ENCODE data around the gene SSTR4. TPM values are rescaled to one million over a fixed set of nuclear protein-coding genes. Genes with fewer than 3 reads are reported as not detected.
"Not testable (repeated sequence)": the region's sequence is repeated elsewhere in the genome, so short reads cannot be mapped to it uniquely, and the experiment has no call there.

SSTR4 gene
- polyA plus RNA-seq (ENCODE audit: insufficient read length in 3 of 3) = under 1 TPM in 2 of 3 donors, not detected in 1; 0.11 TPM

- DNase-seq (ENCODE audit: low read depth in 3 of 3, low spot score in 2 of 3) = no peak
Observed at GRCh38 chr20:23034721-23035671, at the start of gene SSTR4. SSTR4 (plus strand) TSS chr20:23035312; CDS start chr20:23035484, 172 bp downstream.

DNA sequence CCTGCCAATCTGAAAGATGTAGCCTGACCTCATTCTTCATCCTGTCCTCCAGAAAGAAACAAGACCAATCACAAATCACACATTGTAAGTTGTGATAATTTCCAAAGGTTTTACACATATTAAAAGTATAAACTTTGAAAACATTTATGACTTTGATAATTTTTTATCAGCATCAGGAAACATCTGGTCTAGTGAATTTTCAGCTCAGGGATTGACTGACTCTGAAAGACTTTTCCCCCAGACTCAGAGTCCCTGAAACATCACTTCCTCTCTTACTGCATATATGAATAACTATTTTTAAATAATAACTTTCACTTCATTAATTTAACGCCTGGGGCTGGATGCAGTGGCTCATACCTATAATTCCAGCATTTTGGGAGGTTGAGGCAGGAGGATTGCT lies 48.5 kb upstream of the SSTR4 start:
- DNase-seq (ENCODE audit: low read depth in 3 of 3, low spot score in 2 of 3) = no peak

- not testable (repeated sequence) for DNase-seq (ENCODE audit: low read depth in 3 of 3, low spot score in 2 of 3)
Observed at GRCh38 chr20:22991424-22991823, 43.7 kb upstream of the SSTR4 start.

- no peak for DNase-seq (ENCODE audit: low read depth in 3 of 3, low spot score in 2 of 3)
Observed at GRCh38 chr20:22993823-22994222, 41.3 kb upstream of the SSTR4 start.

DNA sequence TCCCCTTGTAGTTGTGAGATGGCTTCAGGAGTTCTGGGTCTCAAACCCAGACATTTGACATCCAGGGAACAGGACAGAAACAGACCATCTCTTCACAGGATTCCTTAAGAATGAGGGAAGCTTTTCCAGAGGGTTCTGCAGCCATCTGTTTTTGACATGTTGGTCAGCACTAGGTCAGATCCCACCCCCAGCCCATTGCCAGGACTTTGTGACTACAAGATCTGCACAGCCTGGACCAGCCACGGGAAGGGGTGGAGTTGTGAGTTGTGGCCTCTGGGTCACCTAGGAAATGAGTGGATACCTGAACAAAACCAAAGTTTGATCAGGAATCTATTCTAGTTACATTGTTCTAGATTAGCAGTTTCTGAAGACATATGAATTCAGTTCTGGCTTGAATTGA lies 39.2 kb upstream of the SSTR4 start:
- DNase-seq (ENCODE audit: low read depth in 3 of 3, low spot score in 2 of 3) = no peak

- DNase-seq (ENCODE audit: low read depth in 3 of 3, low spot score in 2 of 3) = no peak
Observed at GRCh38 chr20:22998476-22998875, 36.6 kb upstream of the SSTR4 start.

DNA sequence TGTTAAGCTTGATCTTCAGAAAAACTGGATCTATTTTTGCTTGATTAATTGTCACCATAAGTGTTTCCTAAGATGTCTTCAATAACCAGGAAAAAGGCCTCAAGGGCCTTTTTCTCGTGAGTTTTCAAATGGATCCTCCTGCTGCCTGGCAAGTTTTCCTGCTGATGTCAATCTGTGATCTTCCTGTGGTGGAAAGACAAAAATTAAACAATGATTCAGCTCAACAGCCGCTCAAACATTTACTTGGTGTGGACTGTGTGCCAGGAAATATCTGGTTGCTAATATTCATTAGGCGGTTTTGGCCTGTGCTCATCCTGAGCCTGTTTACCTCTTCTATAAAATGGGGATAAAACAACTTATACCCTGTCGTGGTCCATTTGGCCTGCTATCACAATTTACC lies 35.4 kb upstream of the SSTR4 start:
- no peak for DNase-seq (ENCODE audit: low read depth in 3 of 3, low spot score in 2 of 3)

- DNase-seq (ENCODE audit: low read depth in 3 of 3, low spot score in 2 of 3) = no peak
Observed at GRCh38 chr20:23000232-23000947, 34.7 kb upstream of the SSTR4 start.

DNA sequence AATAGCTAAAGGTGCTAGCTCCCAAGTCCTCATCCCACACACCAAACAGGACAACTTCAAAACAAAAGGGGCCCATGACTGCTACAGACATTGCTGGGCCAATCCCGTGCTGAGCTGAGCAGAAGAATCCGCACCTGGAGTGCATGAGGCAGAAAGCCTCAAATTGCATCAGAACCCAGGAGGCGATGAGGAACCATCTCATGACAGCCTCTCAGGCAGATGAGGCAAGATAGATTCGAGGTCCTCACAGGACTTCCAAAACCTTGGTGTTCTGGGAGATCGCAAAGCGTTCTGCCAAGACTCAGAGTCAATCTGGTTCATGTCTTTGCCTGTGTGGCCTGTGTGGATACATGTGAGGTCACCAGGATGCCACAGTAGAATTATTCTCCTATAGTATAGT lies 32.8 kb upstream of the SSTR4 start:
- DNase-seq (ENCODE audit: low read depth in 3 of 3, low spot score in 2 of 3) = no peak

DNA sequence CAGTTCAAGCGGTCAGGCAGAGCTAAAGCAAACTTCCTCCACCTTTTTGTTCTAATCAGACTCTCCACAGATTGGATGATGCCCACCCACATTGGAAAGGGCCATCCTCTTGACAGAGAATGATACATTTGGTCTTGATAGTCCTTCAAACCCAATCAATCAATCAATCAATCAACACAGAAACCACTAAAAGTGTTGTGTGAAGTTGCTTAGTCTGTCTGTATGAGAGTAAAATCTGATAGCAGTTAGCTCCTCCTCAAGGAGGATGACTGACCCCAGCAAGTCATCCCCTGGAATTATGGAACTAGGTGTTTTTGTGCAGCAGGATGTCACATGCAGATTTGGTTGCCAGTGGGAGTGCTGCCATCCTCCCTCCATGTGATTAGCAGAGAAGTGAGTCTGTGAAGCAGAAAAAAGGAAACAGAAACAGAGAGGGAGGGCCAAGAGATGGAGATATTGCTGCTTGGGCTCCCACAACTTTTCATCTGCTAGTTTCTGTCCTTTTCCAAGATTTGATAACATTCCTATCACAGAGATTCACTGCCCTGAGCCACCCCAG lies 32.0 kb upstream of the SSTR4 start:
- no peak for DNase-seq (ENCODE audit: low read depth in 3 of 3, low spot score in 2 of 3)

DNA sequence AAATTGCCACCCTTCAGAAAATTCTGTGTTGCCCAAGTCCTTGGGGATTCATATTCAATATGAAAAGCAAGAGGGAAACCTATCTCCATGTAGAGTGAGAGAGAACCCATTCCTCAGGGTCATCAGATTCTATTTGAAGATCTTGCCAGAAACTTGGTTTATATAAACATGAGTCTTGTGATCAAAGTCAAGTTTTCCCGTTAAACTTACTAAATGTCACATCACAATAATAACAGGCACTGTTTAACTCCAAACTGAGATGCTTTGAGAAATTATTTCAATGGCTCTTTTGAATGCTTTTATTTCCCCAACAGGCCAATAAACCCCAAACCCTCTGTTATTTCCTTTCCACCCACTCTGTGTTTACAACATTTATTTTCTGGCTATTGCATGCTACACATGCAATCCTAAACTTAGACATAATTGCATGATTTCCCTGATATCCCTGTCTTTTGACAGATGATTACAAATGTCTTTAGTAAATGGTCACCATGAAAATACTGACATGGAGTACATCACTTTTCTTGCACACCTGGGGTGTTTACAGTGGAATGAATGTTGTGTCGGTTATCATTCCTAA lies 31.1 kb upstream of the SSTR4 start:
- no peak for DNase-seq (ENCODE audit: low read depth in 3 of 3, low spot score in 2 of 3)

DNA sequence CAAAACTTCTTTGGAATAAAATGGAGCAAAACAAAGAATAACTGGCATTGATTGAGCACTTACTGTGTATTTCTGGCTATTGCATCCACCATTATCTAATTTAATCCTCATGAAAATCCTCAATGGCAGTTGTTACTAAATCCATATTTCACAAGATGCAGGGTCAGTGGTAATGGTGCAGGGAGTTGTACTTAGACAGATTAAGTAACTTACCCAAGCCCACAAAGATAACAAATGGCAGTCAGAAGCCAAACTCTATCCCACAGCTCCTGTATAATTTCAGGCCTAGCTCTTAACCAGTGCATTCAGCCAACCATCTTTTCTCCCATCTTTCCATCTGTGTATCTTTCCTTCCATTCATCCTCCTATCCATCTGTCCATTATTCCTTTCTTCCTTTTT lies 29.3 kb upstream of the SSTR4 start:
- no peak for DNase-seq (ENCODE audit: low read depth in 3 of 3, low spot score in 2 of 3)

GRCh38 chr20:23007462-23007861 lies 27.6 kb upstream of the SSTR4 start:
- no peak for DNase-seq (ENCODE audit: low read depth in 3 of 3, low spot score in 2 of 3)

- no peak for DNase-seq (ENCODE audit: low read depth in 3 of 3, low spot score in 2 of 3)
Observed at GRCh38 chr20:23007886-23008655, 27.0 kb upstream of the SSTR4 start.

- no peak for DNase-seq (ENCODE audit: low read depth in 3 of 3, low spot score in 2 of 3)
Observed at GRCh38 chr20:23008667-23009066, 26.4 kb upstream of the SSTR4 start.

GRCh38 chr20:23009636-23010035 lies 25.5 kb upstream of the SSTR4 start:
- no peak for DNase-seq (ENCODE audit: low read depth in 3 of 3, low spot score in 2 of 3)

- DNase-seq (ENCODE audit: low read depth in 3 of 3, low spot score in 2 of 3) = no peak
Observed at GRCh38 chr20:23010096-23010495, 25.0 kb upstream of the SSTR4 start.

GRCh38 chr20:23011008-23011721 lies 23.9 kb upstream of the SSTR4 start:
- no peak for DNase-seq (ENCODE audit: low read depth in 3 of 3, low spot score in 2 of 3)

GRCh38 chr20:23013429-23013828 lies 21.7 kb upstream of the SSTR4 start:
- DNase-seq (ENCODE audit: low read depth in 3 of 3, low spot score in 2 of 3) = no peak

DNA sequence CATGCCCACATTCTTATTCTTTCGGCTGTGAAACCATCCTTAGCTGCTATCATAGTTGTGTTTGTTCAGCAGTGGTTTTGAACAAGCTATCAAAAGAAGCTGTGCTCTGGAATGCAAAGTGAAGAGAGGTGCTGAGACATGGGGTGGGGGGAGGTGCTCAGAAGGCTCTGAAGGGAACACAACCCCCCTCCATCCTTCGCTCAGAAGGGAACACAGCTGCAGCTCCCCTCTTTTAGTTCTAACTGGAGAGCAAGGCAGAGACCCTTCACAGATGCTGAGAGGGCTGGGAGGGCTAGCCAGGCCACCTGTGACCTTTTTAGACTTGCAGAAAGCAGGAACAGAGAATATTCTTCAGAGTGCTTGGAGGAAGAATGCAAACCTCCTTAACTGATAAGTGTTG lies 17.6 kb upstream of the SSTR4 start:
- DNase-seq (ENCODE audit: low read depth in 3 of 3, low spot score in 2 of 3) = no peak

Data from right renal cortex interstitium (tissue), 3 donors.